ENCODE measurements around the gene ETV3.

Gene ETV3

GRCh38 chr1:157139052-157139715, 989 bp upstream of the ETV3 start:
- peaks cover 14% of the 10 kb centered on the region; the same call in 1 of the 2 replicates for H3K36me3 ChIP-seq (ENCODE audit: insufficient read depth, low read length)
- H3K79me2 ChIP-seq (ENCODE audit: control insufficient read depth, insufficient read depth, low read length, unreplicated experiment): peaks cover 37% of the 10 kb centered on the region
- peak overlapping the region; percentile 98 for H3K4me3 ChIP-seq (ENCODE audit: low read depth, low read length)
- no peaks in the 10 kb centered on the region for H3K27me3 ChIP-seq (ENCODE audit: insufficient read depth, low read length)
- H3K4me1 ChIP-seq (ENCODE audit: control insufficient read depth, insufficient read depth, low read length, unreplicated experiment): peaks cover 26% of the 10 kb centered on the region
- peak overlapping the region; percentile 82 for H3K27ac ChIP-seq (ENCODE audit: low read depth, low read length)
- H2AFZ ChIP-seq (ENCODE audit: low read length, unreplicated experiment): peak overlapping the region; percentile 72

GRCh38 chr1:157137408-157138219, 581 bp downstream of the ETV3 start:
- Histone ChIP-seq H3K36me3 (ENCODE audit: insufficient read depth, low read length) (peaks cover 24% of the 10 kb centered on the region; the same call in 1 of the 2 replicates), H3K27me3 (ENCODE audit: insufficient read depth, low read length) (no peaks in the 10 kb centered on the region), H3K27ac (ENCODE audit: low read depth, low read length) (peak overlapping the region; percentile 82), H3K4me3 (ENCODE audit: low read depth, low read length) (peak overlapping the region; percentile 98), H3K79me2 (ENCODE audit: control insufficient read depth, insufficient read depth, low read length, unreplicated experiment) (peaks cover 44% of the 10 kb centered on the region), H3K4me1 (ENCODE audit: control insufficient read depth, insufficient read depth, low read length, unreplicated experiment) (peaks cover 24% of the 10 kb centered on the region), H2AFZ (ENCODE audit: low read length, unreplicated experiment) (no peak overlapping the region)

- Histone ChIP-seq H3K4me3 (ENCODE audit: low read depth, low read length) (peak overlapping the region; percentile 98), H3K4me1 (ENCODE audit: control insufficient read depth, insufficient read depth, low read length, unreplicated experiment) (peaks cover 20% of the 10 kb centered on the region), H2AFZ (ENCODE audit: low read length, unreplicated experiment) (no peak overlapping the region), H3K27ac (ENCODE audit: low read depth, low read length) (peak overlapping the region; percentile 82; the same call in 1 of the 2 replicates), H3K79me2 (ENCODE audit: control insufficient read depth, insufficient read depth, low read length, unreplicated experiment) (peaks cover 44% of the 10 kb centered on the region), H3K27me3 (ENCODE audit: insufficient read depth, low read length) (no peaks in the 10 kb centered on the region), H3K36me3 (ENCODE audit: insufficient read depth, low read length) (peaks cover 27% of the 10 kb centered on the region; the same call in 1 of the 2 replicates)
Observed at GRCh38 chr1:157137046-157137407, 1.2 kb downstream of the ETV3 start.

- H3K36me3 ChIP-seq (ENCODE audit: insufficient read depth, low read length): peaks cover 35% of the 10 kb centered on the region
Observed at GRCh38 chr1:157136133-157136532, 2.1 kb downstream of the ETV3 start.

GRCh38 chr1:157135646-157136045, 2.5 kb downstream of the ETV3 start:
- H3K4me1 ChIP-seq (ENCODE audit: control insufficient read depth, insufficient read depth, low read length, unreplicated experiment): peaks cover 20% of the 10 kb centered on the region
- H3K4me3 ChIP-seq (ENCODE audit: low read depth, low read length): 0 out of 2 replicates have a peak overlapping the region, but pooled peaks have one; percentile 98
- H3K27me3 ChIP-seq (ENCODE audit: insufficient read depth, low read length): no peaks in the 10 kb centered on the region
- no peak overlapping the region for H3K27ac ChIP-seq (ENCODE audit: low read depth, low read length)
- peaks cover 36% of the 10 kb centered on the region for H3K36me3 ChIP-seq (ENCODE audit: insufficient read depth, low read length)
- no peak overlapping the region for H2AFZ ChIP-seq (ENCODE audit: low read length, unreplicated experiment)
- H3K79me2 ChIP-seq (ENCODE audit: control insufficient read depth, insufficient read depth, low read length, unreplicated experiment): peaks cover 44% of the 10 kb centered on the region

More at GRCh38 chr1:157136133-157136532, 2.1 kb downstream of the ETV3 start:
- Histone ChIP-seq H3K79me2 (ENCODE audit: control insufficient read depth, insufficient read depth, low read length, unreplicated experiment) (peaks cover 44% of the 10 kb centered on the region), H3K4me1 (ENCODE audit: control insufficient read depth, insufficient read depth, low read length, unreplicated experiment) (peaks cover 20% of the 10 kb centered on the region), H3K4me3 (ENCODE audit: low read depth, low read length) (peak overlapping the region; percentile 98), H2AFZ (ENCODE audit: low read length, unreplicated experiment) (no peak overlapping the region), H3K27ac (ENCODE audit: low read depth, low read length) (0 out of 2 replicates have a peak overlapping the region, but pooled peaks have one; percentile 82), H3K27me3 (ENCODE audit: insufficient read depth, low read length) (no peaks in the 10 kb centered on the region)

GRCh38 chr1:157135070-157135469, 3.1 kb downstream of the ETV3 start:
- H3K79me2 ChIP-seq (ENCODE audit: control insufficient read depth, insufficient read depth, low read length, unreplicated experiment): peaks cover 44% of the 10 kb centered on the region
- H3K36me3 ChIP-seq (ENCODE audit: insufficient read depth, low read length): peaks cover 41% of the 10 kb centered on the region
- H3K4me1 ChIP-seq (ENCODE audit: control insufficient read depth, insufficient read depth, low read length, unreplicated experiment): peaks cover 20% of the 10 kb centered on the region
- H3K4me3 ChIP-seq (ENCODE audit: low read depth, low read length): no peak overlapping the region
- no peak overlapping the region for H3K27ac ChIP-seq (ENCODE audit: low read depth, low read length)
- H3K27me3 ChIP-seq (ENCODE audit: insufficient read depth, low read length): no peaks in the 10 kb centered on the region
- H2AFZ ChIP-seq (ENCODE audit: low read length, unreplicated experiment): no peak overlapping the region

- peaks cover 44% of the 10 kb centered on the region for H3K79me2 ChIP-seq (ENCODE audit: control insufficient read depth, insufficient read depth, low read length, unreplicated experiment)
- H3K27ac ChIP-seq (ENCODE audit: low read depth, low read length): no peak overlapping the region
Observed at GRCh38 chr1:157134442-157134841, 3.8 kb downstream of the ETV3 start.

GRCh38 chr1:157133426-157133825, 4.8 kb downstream of the ETV3 start:
- no peaks in the 10 kb centered on the region for H3K27me3 ChIP-seq (ENCODE audit: insufficient read depth, low read length)
- no peak overlapping the region for H3K4me3 ChIP-seq (ENCODE audit: low read depth, low read length)
- peaks cover 44% of the 10 kb centered on the region for H3K79me2 ChIP-seq (ENCODE audit: control insufficient read depth, insufficient read depth, low read length, unreplicated experiment)
- peaks cover 42% of the 10 kb centered on the region for H3K36me3 ChIP-seq (ENCODE audit: insufficient read depth, low read length)
- peaks cover 14% of the 10 kb centered on the region for H3K4me1 ChIP-seq (ENCODE audit: control insufficient read depth, insufficient read depth, low read length, unreplicated experiment)
- H3K27ac ChIP-seq (ENCODE audit: low read depth, low read length): no peak overlapping the region
- H2AFZ ChIP-seq (ENCODE audit: low read length, unreplicated experiment): no peak overlapping the region

More at GRCh38 chr1:157134442-157134841, 3.8 kb downstream of the ETV3 start:
- H3K27me3 ChIP-seq (ENCODE audit: insufficient read depth, low read length): no peaks in the 10 kb centered on the region
- no peak overlapping the region for H2AFZ ChIP-seq (ENCODE audit: low read length, unreplicated experiment)
- no peak overlapping the region for H3K4me3 ChIP-seq (ENCODE audit: low read depth, low read length)
- H3K4me1 ChIP-seq (ENCODE audit: control insufficient read depth, insufficient read depth, low read length, unreplicated experiment): peaks cover 20% of the 10 kb centered on the region
- H3K36me3 ChIP-seq (ENCODE audit: insufficient read depth, low read length): peaks cover 42% of the 10 kb centered on the region

GRCh38 chr1:157132616-157133167, 5.5 kb downstream of the ETV3 start:
- Histone ChIP-seq H3K4me1 (ENCODE audit: control insufficient read depth, insufficient read depth, low read length, unreplicated experiment) (peaks cover 14% of the 10 kb centered on the region), H3K36me3 (ENCODE audit: insufficient read depth, low read length) (peaks cover 42% of the 10 kb centered on the region), H3K27ac (ENCODE audit: low read depth, low read length) (no peak overlapping the region), H2AFZ (ENCODE audit: low read length, unreplicated experiment) (no peak overlapping the region), H3K27me3 (ENCODE audit: insufficient read depth, low read length) (no peaks in the 10 kb centered on the region), H3K79me2 (ENCODE audit: control insufficient read depth, insufficient read depth, low read length, unreplicated experiment) (peaks cover 41% of the 10 kb centered on the region), H3K4me3 (ENCODE audit: low read depth, low read length) (no peak overlapping the region)

GRCh38 chr1:157132111-157132510, 6.1 kb downstream of the ETV3 start:
- H2AFZ ChIP-seq (ENCODE audit: low read length, unreplicated experiment): no peak overlapping the region
- no peaks in the 10 kb centered on the region for H3K27me3 ChIP-seq (ENCODE audit: insufficient read depth, low read length)
- peaks cover 42% of the 10 kb centered on the region for H3K36me3 ChIP-seq (ENCODE audit: insufficient read depth, low read length)
- no peak overlapping the region for H3K27ac ChIP-seq (ENCODE audit: low read depth, low read length)
- H3K79me2 ChIP-seq (ENCODE audit: control insufficient read depth, insufficient read depth, low read length, unreplicated experiment): peaks cover 35% of the 10 kb centered on the region
- no peak overlapping the region for H3K4me3 ChIP-seq (ENCODE audit: low read depth, low read length)
- H3K4me1 ChIP-seq (ENCODE audit: control insufficient read depth, insufficient read depth, low read length, unreplicated experiment): peaks cover 14% of the 10 kb centered on the region

All from ACC112 (cell line).